Suprapubic skin (tissue), 4 donors: ENCODE measurements around the gene MYO5C.

Experiments used
- CTCF ChIP-seq, 2 donors: fragments of 200-600 bp in 1 of 2; fragments of 450-650 bp in 1 of 2; sonication (generic) in 1 of 2; IDR thresholded peaks; one replicate each; pipeline ENCODE4 v1.5.1; 2016 to 2019; ENCODE audit warnings: antibody characterized with exemption in 2 of 2, mild to moderate bottlenecking in 1 of 2, moderate library complexity in 1 of 2
- EP300 ChIP-seq: sonication (generic); formaldehyde crosslinking; IDR thresholded peaks from one replicate; pipeline ENCODE4 v1.6.1; 2017; ENCODE audit warnings: antibody characterized with exemption
- POLR2A ChIP-seq, 2 donors: fragments of 450-650 bp; IDR thresholded peaks; one replicate each; pipeline ENCODE4 v1.6.1; 2017; ENCODE audit warnings: antibody characterized with exemption in 2 of 2, mild to moderate bottlenecking in 2 of 2, moderate library complexity in 2 of 2
- POLR2AphosphoS5 ChIP-seq, 3 donors: sonication (generic); formaldehyde crosslinking; IDR thresholded peaks; one replicate each; pipeline ENCODE4 v1.6.1; 2017; ENCODE audit warnings: antibody characterized with exemption in 3 of 3

- TF ChIP-seq CTCF (IDR thresholded peaks at IDR 0.05) (no peak), POLR2AphosphoS5 (IDR thresholded peaks at IDR 0.05) (no peak), POLR2A (IDR thresholded peaks at IDR 0.05) (no peak), EP300 (no peak)
Observed at GRCh38 chr15:52218371-52218770, 77.2 kb downstream of the MYO5C start.
